GM21423 (cell line): ENCODE results near the gene OR4S1.
A peak's percentile ranks its signal among the peaks of the same experiment; 100 is the strongest.
"Not testable (repeated sequence)": the region's sequence is repeated elsewhere in the genome, so short reads cannot be mapped to it uniquely, and the experiment has no call there.

Experiments
- ATAC-seq: cut with Tn5 transposase; IDR thresholded peaks from one replicate; pipeline ENCODE4 v1.9.1; 2021; ENCODE audit warnings: mild to moderate bottlenecking, moderate library complexity; ENCODE audit not compliant: unreplicated experiment

Gene OR4S1

GRCh38 chr11:48305923-48306322 is at the start of gene OR4S1:
TSS of gene OR4S1 (plus strand) at chr11:48306223. CDS start at chr11:48306223, 0 bp downstream.
- ATAC-seq = no peak

- ATAC-seq = no peak
These were observed 44.4 kb upstream of the OR4S1 start for GRCh38 chr11:48261600-48261999.

- ATAC-seq = no peak
These were observed 42.6 kb upstream of the OR4S1 start, which contains the start of gene OR4X1 for GRCh38 chr11:48263423-48263911. TSS of gene OR4X1 (plus strand) at chr11:48263861. CDS start at chr11:48263861, 0 bp downstream.

- ATAC-seq = no peak
These were observed 35.4 kb upstream of the OR4S1 start for GRCh38 chr11:48270621-48271020.

GRCh38 chr11:48272606-48273005 is 33.4 kb upstream of the OR4S1 start:
- ATAC-seq = no peak

- peak; percentile 82 for ATAC-seq
These were observed 1.9 kb downstream of the OR4S1 start for GRCh38 chr11:48307760-48308386.

- not testable (repeated sequence) for ATAC-seq
These were observed 7.6 kb downstream of the OR4S1 start for GRCh38 chr11:48313590-48313989.

GRCh38 chr11:48319813-48320212 is 13.8 kb downstream of the OR4S1 start:
- ATAC-seq = not testable (repeated sequence)

GRCh38 chr11:48324620-48325019 is 18.6 kb downstream of the OR4S1 start, which contains the start of gene OR4C3:
TSS of gene OR4C3 (plus strand) at chr11:48324920. CDS start at chr11:48325022, 102 bp downstream.
- not testable (repeated sequence) for ATAC-seq

- ATAC-seq = no peak
These were observed 35.4 kb downstream of the OR4S1 start for GRCh38 chr11:48341466-48341865.

- ATAC-seq = not testable (repeated sequence)
These were observed 36.5 kb downstream of the OR4S1 start for GRCh38 chr11:48342505-48342904.

GRCh38 chr11:48346286-48346685 is 40.3 kb downstream of the OR4S1 start:
- not testable (repeated sequence) for ATAC-seq

GRCh38 chr11:48354013-48354412 is 48.0 kb downstream of the OR4S1 start:
- ATAC-seq = no peak

- ATAC-seq = no peak
These were observed 48.7 kb downstream of the OR4S1 start for GRCh38 chr11:48354677-48355076.
